ENCODE measurements around the gene ABCG1.

ABCG1 gene

GRCh38 chr21:42306366-42307035 lies 87.6 kb downstream of the ABCG1 start:
- TF ChIP-seq CTCF (IDR thresholded peaks at IDR 0.05; ENCODE audit: insufficient read depth, low read depth, low read length, missing control alignments) = no peak
- H3K4me3 ChIP-seq (ENCODE audit: low read length) = no peak overlapping the region
- DNase-seq (ENCODE audit: low read depth) = no peak

GRCh38 chr21:42307106-42307505 lies 88.2 kb downstream of the ABCG1 start:
- H3K4me3 ChIP-seq (ENCODE audit: low read length) = no peak overlapping the region
- TF ChIP-seq CTCF (IDR thresholded peaks at IDR 0.05; ENCODE audit: insufficient read depth, low read depth, low read length, missing control alignments) = no peak
- DNase-seq (ENCODE audit: low read depth) = no peak

- H3K4me3 ChIP-seq (ENCODE audit: low read length) = no peak overlapping the region
- no peak for DNase-seq (ENCODE audit: low read depth)
- TF ChIP-seq CTCF (IDR thresholded peaks at IDR 0.05; ENCODE audit: insufficient read depth, low read depth, low read length, missing control alignments) = no peak
Measured at GRCh38 chr21:42308161-42308913, 89.4 kb downstream of the ABCG1 start.

- no peak overlapping the region for H3K4me3 ChIP-seq (ENCODE audit: low read length)
- no peak for DNase-seq (ENCODE audit: low read depth)
- no peak for TF ChIP-seq CTCF (IDR thresholded peaks at IDR 0.05; ENCODE audit: insufficient read depth, low read depth, low read length, missing control alignments)
Measured at GRCh38 chr21:42308914-42309752, 90.2 kb downstream of the ABCG1 start.

- DNase-seq (ENCODE audit: low read depth) = peak; percentile 40
- no peak overlapping the region for H3K4me3 ChIP-seq (ENCODE audit: low read length)
Measured at GRCh38 chr21:42309753-42310213, 90.8 kb downstream of the ABCG1 start.

More at GRCh38 chr21:42309753-42310213, 90.8 kb downstream of the ABCG1 start:
- TF ChIP-seq CTCF (IDR thresholded peaks at IDR 0.05; ENCODE audit: insufficient read depth, low read depth, low read length, missing control alignments) = peak; percentile 81

Data from epithelial cell of esophagus (primary cell).